ENCODE results near the gene LSR.

LSR gene

GRCh38 chr19:35314858-35315470 lies 66.2 kb downstream of the LSR start:
- no peak overlapping the region for H3K27ac ChIP-seq

GRCh38 chr19:35315883-35316282 lies 67.1 kb downstream of the LSR start:
- H3K27ac ChIP-seq, result no peak overlapping the region
- TF ChIP-seq ZFX (IDR thresholded peaks at IDR 0.05; ENCODE audit: borderline replicate concordance), result no peak
- TF ChIP-seq, protein P1, sequence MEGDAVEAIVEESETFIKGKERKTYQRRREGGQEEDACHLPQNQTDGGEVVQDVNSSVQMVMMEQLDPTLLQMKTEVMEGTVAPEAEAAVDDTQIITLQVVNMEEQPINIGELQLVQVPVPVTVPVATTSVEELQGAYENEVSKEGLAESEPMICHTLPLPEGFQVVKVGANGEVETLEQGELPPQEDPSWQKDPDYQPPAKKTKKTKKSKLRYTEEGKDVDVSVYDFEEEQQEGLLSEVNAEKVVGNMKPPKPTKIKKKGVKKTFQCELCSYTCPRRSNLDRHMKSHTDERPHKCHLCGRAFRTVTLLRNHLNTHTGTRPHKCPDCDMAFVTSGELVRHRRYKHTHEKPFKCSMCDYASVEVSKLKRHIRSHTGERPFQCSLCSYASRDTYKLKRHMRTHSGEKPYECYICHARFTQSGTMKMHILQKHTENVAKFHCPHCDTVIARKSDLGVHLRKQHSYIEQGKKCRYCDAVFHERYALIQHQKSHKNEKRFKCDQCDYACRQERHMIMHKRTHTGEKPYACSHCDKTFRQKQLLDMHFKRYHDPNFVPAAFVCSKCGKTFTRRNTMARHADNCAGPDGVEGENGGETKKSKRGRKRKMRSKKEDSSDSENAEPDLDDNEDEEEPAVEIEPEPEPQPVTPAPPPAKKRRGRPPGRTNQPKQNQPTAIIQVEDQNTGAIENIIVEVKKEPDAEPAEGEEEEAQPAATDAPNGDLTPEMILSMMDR (IDR thresholded peaks at IDR 0.05), result no peak

More at GRCh38 chr19:35314858-35315470, 66.2 kb downstream of the LSR start:
- no peak for TF ChIP-seq ZFX (IDR thresholded peaks at IDR 0.05; ENCODE audit: borderline replicate concordance)
- TF ChIP-seq, protein P1 (IDR thresholded peaks at IDR 0.05), result no peak

- no peak overlapping the region for H3K27ac ChIP-seq
- TF ChIP-seq, protein P1 (IDR thresholded peaks at IDR 0.05), result no peak
- TF ChIP-seq ZFX (IDR thresholded peaks at IDR 0.05; ENCODE audit: borderline replicate concordance), result no peak
Measured at GRCh38 chr19:35316560-35316959, 67.8 kb downstream of the LSR start.

Data from 22Rv1 (cell line).